Breast epithelium (tissue), 4 donors: Measurements from ENCODE around the gene NEDD4L. TPM values are rescaled to one million over a fixed set of nuclear protein-coding genes. Genes with fewer than 3 reads are reported as not detected.
A peak's percentile ranks its signal among the peaks of the same experiment; 100 is the strongest.

ENCODE experiments used
- DNase-seq, 2 donors: peaks; one replicate each; pipeline ENCODE4 v3.0.0-alpha.2; 2019; ENCODE audit warnings: low spot score in 2 of 2
- H3K27ac ChIP-seq, 2 donors: fragments of 200-600 bp; sonication (generic) in 1 of 2; one replicate each; pipeline ENCODE4 v1.5.1; 2016 to 2019; ENCODE audit warnings: mild to moderate bottlenecking in 1 of 2
- H3K27me3 ChIP-seq, 2 donors: fragments of 200-600 bp; sonication (generic) in 1 of 2; one replicate each; pipeline versions ENCODE4 v1.5.1 to v1.6.0; 2017 to 2019; ENCODE audit warnings: control low read depth in 1 of 2, mild to moderate bottlenecking in 1 of 2
- H3K36me3 ChIP-seq: fragments of 200-600 bp; one replicate; pipeline ENCODE4 v1.5.1; 2019
- H3K4me1 ChIP-seq, 2 donors: fragments of 200-600 bp; sonication (generic); one replicate each; pipeline ENCODE4 v1.5.1; 2016 to 2019; ENCODE audit warnings: control low read depth in 1 of 2
- H3K4me3 ChIP-seq, 3 donors: fragments of 200-600 bp; sonication (generic); 1 replicate in 2 of 3; 2 replicates in 1 of 3; pipeline ENCODE4 v1.5.1; 2016 to 2019; ENCODE audit warnings: mild to moderate bottlenecking in 3 of 3, moderate library complexity in 2 of 3
- H3K9me3 ChIP-seq, 2 donors: fragments of 200-600 bp; sonication (generic) in 1 of 2; one replicate each; pipeline ENCODE4 v1.5.1; 2016 to 2019; ENCODE audit warnings: control low read depth in 1 of 2
- POLR2A ChIP-seq: fragments of 450-650 bp; IDR thresholded peaks from one replicate; pipeline ENCODE4 v1.6.1; 2016; ENCODE audit warnings: antibody characterized with exemption, mild to moderate bottlenecking, moderate library complexity
- POLR2AphosphoS5 ChIP-seq, 3 donors: sonication (generic); formaldehyde crosslinking; IDR thresholded peaks; one replicate each; pipeline ENCODE4 v1.6.1; 2017; ENCODE audit warnings: antibody characterized with exemption in 3 of 3
- intact Hi-C: fragments of 100-400 bp; cut with DNase I; formaldehyde crosslinking; loops from one replicate; pipeline ENCODE4 v1.15.1; 2023; ENCODE audit warnings: low total_unique reads
- total RNA-seq, 3 donors: library from RNA; depleted of rRNA; stranded (reverse); fragments of >200 nt; gene quantifications; one replicate each; pipeline ENCODE4 v1.1.0, GENCODE V29; 2016
- TF ChIP-seq, protein P1 (sequence below), 3 donors: fragments of 450-650 bp; IDR thresholded peaks; one replicate each; pipeline ENCODE4 v1.5.1; 2016 to 2017; ENCODE audit warnings: antibody characterized with exemption in 3 of 3, mild to moderate bottlenecking in 3 of 3, moderate library complexity in 3 of 3

The NEDD4L gene
- total RNA-seq, 3 donors from 2014 or later, result 26.2 to 162 (median 106) TPM

DNA sequence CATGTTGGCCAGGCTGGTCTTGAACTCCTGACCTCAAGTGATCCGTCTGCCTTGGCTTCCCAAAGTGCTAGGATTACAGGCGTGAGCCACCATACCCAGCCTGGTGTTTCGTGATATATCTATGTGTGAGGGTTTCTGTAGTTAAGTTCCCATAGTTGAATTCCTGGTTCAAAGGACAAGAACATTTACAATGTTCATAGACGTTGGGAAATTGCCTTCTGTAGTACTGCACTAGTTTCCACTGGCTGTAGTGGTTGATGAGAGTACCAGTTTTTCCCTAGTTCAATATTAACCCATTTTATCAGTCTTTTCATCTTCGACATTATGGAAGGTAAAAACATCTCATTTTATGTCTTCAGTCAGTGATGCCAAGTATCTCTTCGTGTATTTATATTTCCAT, 171.0 kb downstream of the NEDD4L start:
- TF ChIP-seq POLR2A, result no peak
- TF ChIP-seq, protein P1, sequence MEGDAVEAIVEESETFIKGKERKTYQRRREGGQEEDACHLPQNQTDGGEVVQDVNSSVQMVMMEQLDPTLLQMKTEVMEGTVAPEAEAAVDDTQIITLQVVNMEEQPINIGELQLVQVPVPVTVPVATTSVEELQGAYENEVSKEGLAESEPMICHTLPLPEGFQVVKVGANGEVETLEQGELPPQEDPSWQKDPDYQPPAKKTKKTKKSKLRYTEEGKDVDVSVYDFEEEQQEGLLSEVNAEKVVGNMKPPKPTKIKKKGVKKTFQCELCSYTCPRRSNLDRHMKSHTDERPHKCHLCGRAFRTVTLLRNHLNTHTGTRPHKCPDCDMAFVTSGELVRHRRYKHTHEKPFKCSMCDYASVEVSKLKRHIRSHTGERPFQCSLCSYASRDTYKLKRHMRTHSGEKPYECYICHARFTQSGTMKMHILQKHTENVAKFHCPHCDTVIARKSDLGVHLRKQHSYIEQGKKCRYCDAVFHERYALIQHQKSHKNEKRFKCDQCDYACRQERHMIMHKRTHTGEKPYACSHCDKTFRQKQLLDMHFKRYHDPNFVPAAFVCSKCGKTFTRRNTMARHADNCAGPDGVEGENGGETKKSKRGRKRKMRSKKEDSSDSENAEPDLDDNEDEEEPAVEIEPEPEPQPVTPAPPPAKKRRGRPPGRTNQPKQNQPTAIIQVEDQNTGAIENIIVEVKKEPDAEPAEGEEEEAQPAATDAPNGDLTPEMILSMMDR (IDR thresholded peaks at IDR 0.05), result no peak
- TF ChIP-seq POLR2AphosphoS5 (IDR thresholded peaks at IDR 0.05), result no peak
- DNase-seq, result no peak
- H3K36me3 ChIP-seq, result no peaks in the 10 kb centered on the region

DNA sequence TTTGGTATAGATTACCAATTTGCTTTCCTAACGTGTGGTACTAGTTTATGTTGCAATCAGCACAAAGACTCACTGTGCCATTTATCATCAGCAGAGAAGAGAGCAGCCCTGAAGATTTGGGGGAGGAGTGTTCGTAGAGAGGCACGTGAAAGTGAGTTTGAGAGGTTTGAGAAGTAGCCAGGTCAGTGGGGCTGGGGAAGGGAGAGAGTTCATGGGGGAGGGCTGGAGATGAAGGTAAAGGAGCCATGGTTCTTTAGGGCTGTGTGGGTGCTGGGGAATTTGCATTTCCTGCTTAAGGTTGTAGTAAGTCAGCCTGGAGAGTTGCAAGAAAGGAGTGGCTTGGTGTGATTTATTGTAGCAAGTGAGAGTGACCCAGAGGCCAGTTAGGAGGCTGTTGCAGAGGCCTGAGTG, 172.1 kb downstream of the NEDD4L start:
- no peak for DNase-seq
- TF ChIP-seq, protein P1 (IDR thresholded peaks at IDR 0.05), result no peak
- TF ChIP-seq POLR2A, result no peak
- no peak for TF ChIP-seq POLR2AphosphoS5 (IDR thresholded peaks at IDR 0.05)
- H3K27ac ChIP-seq, result peak overlapping the region; percentile 56 to 65
- no peaks in the 10 kb centered on the region for H3K4me1 ChIP-seq
- no peak overlapping the region for H3K4me3 ChIP-seq
- no peaks in the 10 kb centered on the region for H3K36me3 ChIP-seq
- intact Hi-C loops, result no loop called here
- no peaks in the 10 kb centered on the region for H3K9me3 ChIP-seq
- H3K27me3 ChIP-seq, result no peaks in the 10 kb centered on the region

More for the DNA sequence above, 171.0 kb downstream of the NEDD4L start:
- Histone ChIP-seq H3K9me3 (no peaks in the 10 kb centered on the region), H3K27ac (no peak overlapping the region), H3K4me1 (no peaks in the 10 kb centered on the region), H3K4me3 (no peak overlapping the region), H3K27me3 (no peaks in the 10 kb centered on the region)
- intact Hi-C loops, result no loop called here

DNA sequence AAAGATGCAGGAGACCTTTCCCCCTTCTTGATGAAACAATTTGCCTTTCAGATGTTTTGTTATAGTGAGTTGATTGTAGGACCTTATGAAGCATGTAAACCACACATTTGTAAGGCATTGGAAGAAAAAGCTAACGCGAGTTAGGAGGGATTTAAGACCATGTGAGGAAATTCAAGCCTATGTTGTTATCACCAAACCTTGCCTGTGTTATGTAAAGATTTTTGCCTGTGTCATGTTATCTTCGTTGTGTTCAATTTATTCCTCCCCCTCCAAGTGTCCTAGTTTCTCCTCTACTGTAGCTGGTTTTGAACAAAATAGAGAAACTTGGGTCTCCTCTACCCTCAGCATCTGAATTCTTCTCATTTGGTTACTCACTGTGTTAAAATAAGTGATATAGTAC, 173.0 kb downstream of the NEDD4L start:
- no peaks in the 10 kb centered on the region for H3K4me1 ChIP-seq
- intact Hi-C loops, result no loop called here
- no peaks in the 10 kb centered on the region for H3K9me3 ChIP-seq
- peak overlapping the region in 1 of 2 donors; percentile 65 for H3K27ac ChIP-seq
- TF ChIP-seq POLR2A (no peak), POLR2AphosphoS5 (IDR thresholded peaks at IDR 0.05) (no peak)
- TF ChIP-seq, protein P1 (IDR thresholded peaks at IDR 0.05), result no peak
- no peak overlapping the region for H3K4me3 ChIP-seq
- no peak for DNase-seq
- H3K27me3 ChIP-seq, result no peaks in the 10 kb centered on the region
- no peaks in the 10 kb centered on the region for H3K36me3 ChIP-seq

DNA sequence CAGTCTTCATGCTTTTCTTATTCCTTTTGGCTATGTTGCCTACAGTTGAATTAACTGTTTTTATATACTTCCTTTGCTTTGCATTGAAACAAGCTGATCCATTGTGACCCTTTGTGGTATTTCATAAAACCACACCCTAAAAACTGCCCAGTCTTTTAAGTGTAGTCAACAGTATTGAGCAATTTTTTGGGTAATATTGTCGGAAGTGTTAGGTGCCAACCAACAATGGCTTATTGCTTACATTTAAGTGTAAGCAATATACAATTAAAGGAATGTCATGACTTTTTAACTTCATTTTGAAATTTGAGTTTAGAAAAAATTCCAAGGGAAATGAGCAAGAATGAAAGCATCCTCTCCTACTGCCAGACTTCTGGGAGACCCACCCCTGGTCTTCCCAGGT, 174.1 kb downstream of the NEDD4L start:
- H3K27ac ChIP-seq, result peak overlapping the region; percentile 9 to 34
- H3K4me1 ChIP-seq, result peaks cover 0 to under 1% of the 10 kb centered on the region in 2 donors
- no peaks in the 10 kb centered on the region for H3K27me3 ChIP-seq
- no peaks in the 10 kb centered on the region for H3K9me3 ChIP-seq
- no peak for TF ChIP-seq POLR2A
- TF ChIP-seq, protein P1 (IDR thresholded peaks at IDR 0.05), result no peak
- no peak for TF ChIP-seq POLR2AphosphoS5 (IDR thresholded peaks at IDR 0.05)
- DNase-seq, result no peak
- no peak overlapping the region for H3K4me3 ChIP-seq
- no peaks in the 10 kb centered on the region for H3K36me3 ChIP-seq
- intact Hi-C loops, result no loop called here

DNA sequence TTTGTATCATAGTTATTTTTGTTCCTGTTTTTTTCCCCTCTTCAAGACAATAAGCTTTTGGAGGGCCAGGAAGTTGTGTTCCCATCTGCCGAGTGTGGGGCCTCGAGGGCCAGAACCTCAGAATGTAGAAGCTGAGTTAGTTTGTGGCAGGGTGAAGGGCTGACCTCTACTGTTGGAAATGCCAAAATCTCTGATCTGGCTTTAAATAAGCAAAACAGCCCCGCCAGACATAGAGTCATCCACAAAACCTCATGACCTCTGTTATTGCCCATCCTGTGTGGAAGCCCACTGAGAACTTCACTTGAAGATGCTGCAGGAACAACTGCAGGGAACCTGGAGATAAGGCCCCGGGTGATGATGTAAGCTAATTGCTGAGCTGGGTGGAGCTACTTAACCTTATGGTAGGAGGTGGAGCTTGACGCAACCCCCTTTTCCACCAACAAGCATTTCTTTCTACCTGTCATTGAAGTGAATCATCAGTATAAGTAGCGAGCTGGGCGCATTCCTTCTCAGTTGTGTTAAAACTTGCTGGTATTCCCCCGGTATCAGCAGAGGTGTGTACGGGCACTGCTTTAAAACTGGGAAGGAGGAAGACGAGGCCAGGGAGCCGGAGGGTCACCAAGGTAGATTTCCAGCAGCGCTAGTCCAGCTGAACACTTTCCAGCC, 177.2 kb downstream of the NEDD4L start:
- intact Hi-C loops, result no loop called here
- DNase-seq, result peak; percentile 62 to 89
- Histone ChIP-seq H3K27ac (peak overlapping the region; percentile 90 to 96), H3K36me3 (no peaks in the 10 kb centered on the region), H3K27me3 (no peaks in the 10 kb centered on the region), H3K4me3 (peak overlapping the region in 2 of 3 donors; percentile 46 to 52), H3K9me3 (no peaks in the 10 kb centered on the region), H3K4me1 (peaks cover 0 to 16% of the 10 kb centered on the region in 2 donors)
- peak in 2 of 3 donors; percentile 66 to 90 for TF ChIP-seq POLR2AphosphoS5 (IDR thresholded peaks at IDR 0.05)
- TF ChIP-seq, protein P1 (IDR thresholded peaks at IDR 0.05), result no peak
- TF ChIP-seq POLR2A, result peak; percentile 57
